NCI-H774 (cell line): ENCODE measurements around the gene ZNF687.

Experiments
- DNase-seq: peaks from one replicate; lab custom pipeline; 2025; lab: John Stamatoyannopoulos, UW

Gene ZNF687

DNA sequence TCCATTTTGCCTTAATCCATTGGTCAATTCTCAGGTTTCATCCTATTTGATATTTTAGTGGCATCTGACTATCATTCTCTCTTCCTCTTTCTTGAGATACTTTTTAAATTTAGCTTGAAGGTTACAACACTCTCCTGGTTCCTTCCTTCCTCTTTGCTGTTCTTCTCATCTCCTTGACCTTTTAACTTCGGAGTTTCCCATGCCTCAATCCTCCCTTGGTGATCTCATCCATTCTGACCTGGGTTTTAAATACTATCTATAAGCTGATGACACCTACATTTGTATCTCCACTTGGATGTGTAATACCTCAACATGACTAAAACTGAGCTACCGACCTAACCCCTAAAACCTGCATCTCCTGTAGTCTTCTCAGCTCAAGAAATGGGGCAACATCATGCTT lies 4.8 kb upstream of the ZNF687 start:
- no peak for DNase-seq

GRCh38 chr1:151281225-151281968 lies 702 bp upstream of the ZNF687 start:
- peak; percentile 98 for DNase-seq

- DNase-seq, result no peak
These were observed 1.0 kb downstream of the ZNF687 start for GRCh38 chr1:151282883-151283725.

DNA sequence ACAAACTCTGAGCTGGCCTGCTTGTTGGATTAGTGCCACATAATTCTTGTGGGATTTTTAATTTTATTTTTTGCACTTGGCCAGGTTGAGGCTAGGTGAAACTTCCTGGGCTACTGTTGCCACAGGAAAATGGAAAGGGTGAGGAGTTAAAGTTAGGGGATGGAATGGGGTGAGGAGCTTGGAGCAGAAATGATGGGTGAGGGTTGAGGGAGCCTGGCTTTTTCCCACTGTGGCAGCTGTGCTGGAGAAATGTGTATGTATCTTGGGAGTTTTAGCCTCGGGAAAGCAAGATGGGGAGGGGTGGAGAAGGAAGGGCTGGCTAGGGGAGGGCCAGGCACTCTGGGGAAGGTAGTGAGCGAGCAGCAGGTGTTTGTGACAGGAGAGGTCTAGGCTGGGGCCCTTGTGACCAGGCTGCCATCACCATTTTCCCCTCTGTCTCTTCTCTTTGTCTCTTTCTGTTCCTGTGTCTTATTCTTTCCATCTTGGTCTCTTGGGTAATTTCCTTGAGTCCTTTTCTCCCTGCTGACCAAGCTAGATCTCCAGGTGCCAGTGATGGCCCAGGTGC lies 2.0 kb downstream of the ZNF687 start:
- no peak for DNase-seq

- DNase-seq, result no peak
These were observed 4.7 kb downstream of the ZNF687 start for GRCh38 chr1:151286619-151287340.

DNA sequence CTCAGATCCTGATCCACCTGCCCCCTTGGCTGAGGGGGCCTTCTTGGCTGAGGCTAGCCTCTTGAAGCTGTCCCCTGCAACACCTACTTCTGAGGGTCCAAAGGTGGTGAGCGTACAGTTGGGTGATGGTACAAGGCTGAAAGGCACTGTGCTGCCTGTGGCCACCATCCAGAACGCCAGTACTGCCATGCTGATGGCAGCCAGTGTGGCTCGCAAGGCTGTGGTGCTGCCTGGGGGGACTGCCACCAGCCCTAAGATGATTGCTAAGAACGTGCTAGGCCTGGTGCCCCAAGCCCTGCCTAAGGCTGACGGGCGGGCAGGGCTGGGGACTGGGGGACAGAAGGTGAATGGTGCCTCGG lies 5.2 kb downstream of the ZNF687 start:
- no peak for DNase-seq

DNA sequence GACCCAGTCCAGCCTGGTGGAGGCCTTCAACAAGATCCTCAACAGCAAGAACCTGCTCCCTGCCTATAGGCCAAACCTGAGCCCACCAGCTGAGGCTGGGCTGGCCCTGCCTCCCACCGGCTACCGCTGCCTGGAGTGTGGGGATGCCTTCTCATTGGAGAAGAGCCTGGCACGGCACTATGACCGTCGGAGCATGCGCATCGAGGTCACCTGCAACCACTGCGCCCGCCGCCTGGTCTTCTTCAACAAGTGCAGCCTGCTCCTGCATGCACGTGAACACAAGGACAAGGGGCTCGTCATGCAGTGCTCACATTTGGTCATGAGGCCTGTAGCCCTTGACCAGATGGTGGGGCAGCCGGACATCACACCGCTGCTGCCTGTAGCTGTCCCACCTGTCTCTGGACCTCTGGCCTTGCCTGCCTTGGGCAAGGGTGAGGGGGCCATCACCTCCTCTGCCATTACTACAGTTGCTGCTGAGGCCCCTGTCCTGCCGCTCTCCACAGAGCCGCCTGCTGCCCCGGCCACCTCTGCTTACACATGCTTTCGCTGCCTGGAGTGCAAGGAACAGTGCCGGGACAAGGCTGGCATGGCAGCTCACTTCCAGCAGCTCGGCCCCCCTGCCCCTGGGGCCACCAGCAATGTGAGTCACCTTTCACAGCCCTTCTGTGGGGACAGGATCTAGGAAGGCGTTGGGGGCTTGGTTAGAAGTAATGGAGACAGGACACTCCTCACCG lies 5.8 kb downstream of the ZNF687 start:
- no peak for DNase-seq

DNA sequence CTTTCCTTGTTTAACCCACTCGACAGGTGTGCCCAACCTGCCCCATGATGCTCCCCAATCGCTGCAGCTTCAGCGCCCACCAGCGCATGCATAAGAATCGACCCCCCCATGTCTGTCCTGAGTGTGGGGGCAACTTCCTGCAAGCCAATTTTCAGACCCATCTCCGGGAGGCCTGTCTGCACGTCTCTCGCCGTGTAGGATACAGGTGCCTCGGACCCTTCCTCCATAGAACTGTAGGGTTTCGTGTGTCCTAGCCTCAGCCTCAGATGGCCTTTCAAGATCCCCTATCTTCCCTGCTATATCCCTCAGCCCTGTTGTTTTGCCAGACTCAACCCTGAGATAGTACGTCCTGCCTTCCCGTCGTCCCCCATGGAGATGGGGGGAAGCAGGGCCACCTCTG lies 6.4 kb downstream of the ZNF687 start:
- DNase-seq, result no peak

- DNase-seq, result no peak
These were observed 7.2 kb downstream of the ZNF687 start for GRCh38 chr1:151289080-151289935.

GRCh38 chr1:151289991-151290708 lies 8.1 kb downstream of the ZNF687 start:
- DNase-seq, result no peak

DNA sequence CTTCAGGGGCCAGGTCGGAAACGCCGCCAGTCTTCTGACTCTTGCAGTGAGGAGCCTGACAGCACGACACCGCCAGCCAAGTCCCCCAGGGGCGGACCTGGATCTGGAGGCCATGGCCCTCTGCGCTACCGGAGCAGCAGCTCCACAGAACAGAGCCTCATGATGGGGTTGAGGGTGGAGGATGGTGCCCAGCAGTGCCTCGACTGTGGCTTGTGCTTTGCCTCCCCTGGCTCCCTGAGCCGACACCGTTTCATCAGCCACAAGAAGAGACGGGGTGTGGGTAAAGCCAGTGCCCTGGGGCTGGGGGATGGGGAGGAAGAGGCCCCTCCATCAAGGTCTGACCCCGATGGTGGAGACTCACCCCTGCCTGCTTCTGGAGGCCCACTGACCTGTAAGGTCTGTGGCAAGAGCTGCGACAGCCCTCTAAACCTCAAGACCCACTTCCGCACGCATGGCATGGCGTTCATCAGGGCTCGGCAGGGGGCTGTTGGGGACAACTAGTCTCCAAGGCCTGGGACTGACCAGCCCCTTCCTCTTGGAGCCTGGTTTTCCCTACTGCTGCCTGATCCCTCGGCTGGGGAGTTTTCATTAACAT lies 8.7 kb downstream of the ZNF687 start:
- DNase-seq, result no peak

DNA sequence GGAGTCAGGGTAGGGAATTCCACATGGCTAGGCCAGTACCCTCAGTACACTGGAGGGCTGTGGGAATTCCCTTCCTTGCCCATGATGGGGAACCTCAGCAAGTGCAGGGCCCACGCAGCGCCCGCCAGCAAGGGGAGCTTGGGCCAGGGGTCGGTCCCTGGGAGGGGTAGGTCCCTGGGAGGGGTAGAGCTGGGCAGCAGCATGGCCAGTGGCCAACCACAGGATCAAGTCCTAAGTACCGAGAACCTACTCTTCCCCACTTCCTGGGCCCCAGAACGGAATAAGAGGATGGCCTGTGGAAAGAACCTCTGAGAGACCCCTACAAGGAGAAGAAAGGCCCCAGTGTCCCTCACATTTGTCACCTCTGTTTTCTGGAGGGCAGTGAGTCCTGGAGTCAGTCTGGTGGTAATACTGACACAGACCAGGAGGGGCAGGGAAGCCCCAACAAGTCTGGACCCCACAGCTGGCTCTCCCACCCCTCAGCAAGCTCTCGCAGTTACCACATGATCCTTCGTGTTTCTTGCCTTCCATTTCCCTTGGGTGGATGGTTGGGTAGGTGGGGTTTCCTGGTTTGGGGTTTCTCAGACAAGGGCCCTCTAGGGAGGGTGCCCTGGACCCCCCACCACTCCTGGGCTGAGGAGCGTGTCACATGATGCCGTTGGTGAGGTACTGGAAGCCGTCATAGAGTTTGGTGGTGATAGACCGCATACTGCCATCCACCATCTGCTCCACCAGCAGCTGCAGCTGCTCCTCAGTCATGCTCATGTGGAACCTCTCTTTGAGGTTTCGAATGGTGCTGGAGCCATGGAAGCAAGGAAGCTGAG lies 10.3 kb downstream of the ZNF687 start:
- no peak for DNase-seq

GRCh38 chr1:151293093-151293492 lies 11.0 kb downstream of the ZNF687 start:
- no peak for DNase-seq

DNA sequence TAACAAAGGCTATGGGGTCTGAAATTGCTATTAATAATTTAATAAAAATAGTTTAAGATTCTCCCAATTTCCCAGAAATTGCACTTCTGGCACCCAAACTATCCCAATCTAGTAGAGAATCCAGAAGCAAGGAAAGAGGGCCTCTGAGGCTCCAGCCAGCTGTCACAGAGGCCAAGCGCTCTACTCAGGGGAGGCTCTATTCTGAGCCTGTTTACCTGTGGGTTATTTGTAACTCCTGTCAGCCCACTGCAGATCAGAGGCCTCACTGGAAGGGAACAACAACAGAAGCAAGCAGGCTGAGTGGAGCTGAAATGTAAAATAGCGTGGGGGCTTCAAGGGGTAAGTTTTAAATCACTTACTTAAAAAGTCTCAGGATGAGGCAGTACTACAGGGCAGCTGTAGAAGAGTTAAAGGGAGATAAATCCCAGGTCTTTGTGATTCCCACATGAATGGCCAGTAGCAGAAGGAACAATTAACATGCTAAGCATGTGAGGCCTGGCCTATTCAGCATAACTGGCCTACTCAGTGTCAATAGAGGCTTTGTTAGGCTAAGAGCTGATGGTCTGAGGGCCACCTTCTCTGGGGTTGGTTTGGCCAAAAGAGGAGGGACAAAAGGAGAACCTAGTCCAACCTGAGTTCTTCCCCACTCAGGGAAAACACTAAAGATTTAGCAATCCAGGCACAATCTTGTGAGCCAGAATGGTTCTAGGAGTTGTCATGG lies 12.8 kb downstream of the ZNF687 start:
- no peak for DNase-seq

DNA sequence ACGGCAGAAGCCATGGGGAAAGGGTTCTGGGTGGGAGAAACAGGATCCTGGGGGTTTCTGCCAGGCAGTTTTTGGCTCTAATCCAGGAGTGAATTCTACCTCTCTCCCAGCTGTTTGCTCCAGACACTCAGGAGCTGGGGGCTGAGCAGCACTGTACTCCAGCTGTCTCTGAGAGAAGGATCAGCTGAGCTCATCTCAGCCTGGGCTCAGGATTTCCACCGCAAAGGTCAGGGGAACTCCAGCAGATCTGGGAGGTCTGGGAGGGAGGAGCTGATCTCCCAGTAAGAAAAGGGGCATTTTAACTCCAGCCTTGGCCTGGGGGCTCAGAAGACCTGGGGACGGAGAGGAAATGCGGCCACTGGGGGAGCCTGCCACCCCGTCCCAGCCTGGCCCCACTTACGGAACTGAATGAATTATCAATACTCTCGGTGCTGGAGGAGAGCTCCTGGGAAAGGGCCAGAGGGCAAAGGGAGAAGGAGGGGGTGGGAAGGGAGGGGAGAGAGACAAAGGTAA lies 27.8 kb downstream of the ZNF687 start:
- no peak for DNase-seq

DNA sequence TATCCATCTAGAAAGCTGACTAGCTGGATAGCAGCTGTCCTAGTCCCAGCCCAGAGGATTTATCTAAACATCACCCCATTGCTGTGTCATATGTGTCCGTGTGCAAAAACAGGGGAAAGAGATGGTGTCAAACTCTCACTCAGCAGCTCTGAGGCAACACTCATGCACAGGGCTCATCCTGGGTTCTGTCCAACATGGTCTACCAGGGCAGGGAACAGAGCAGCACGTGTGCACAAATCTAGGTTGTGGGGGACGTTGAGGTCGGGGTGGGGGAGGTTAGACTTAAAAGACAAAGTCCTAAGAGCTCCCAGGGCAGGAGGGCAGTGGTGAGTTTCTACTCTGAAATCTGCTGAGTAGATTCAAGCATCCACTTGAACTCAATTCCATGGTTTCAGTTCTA lies 28.9 kb downstream of the ZNF687 start:
- DNase-seq, result no peak

GRCh38 chr1:151311589-151312331 lies 29.7 kb downstream of the ZNF687 start:
- no peak for DNase-seq
